A673 (cell line): Measurements from ENCODE around the gene TBC1D5. TPM values are rescaled to one million over a fixed set of nuclear protein-coding genes. Genes with fewer than 3 reads are reported as not detected.

Source experiments
- BruUV-seq: library from RNA; stranded (reverse); fragments of 400-500 nt; replicated peaks from 2 replicates; lab custom pipeline; 2021; lab: Mats Ljungman, UMichigan
- CTCF ChIA-PET: fragments of 300-600 bp; sonication (Branson Sonifier 250); formaldehyde crosslinking; loops from one replicate; lab custom pipeline; 2022; ENCODE audit warnings: antibody characterized with exemption; lab: Charles Lee
- POLR2A ChIA-PET: fragments of 300-600 bp; sonication (Branson Sonifier 250); formaldehyde crosslinking; loops from one replicate; lab custom pipeline; 2022; ENCODE audit warnings: antibody characterized with exemption; ENCODE audit not compliant: low non-redundant PET; lab: Charles Lee
- DNase-seq: peaks from one replicate; pipeline ENCODE4 v3.0.0-alpha.2; 2015; ENCODE audit warnings: low spot score
- H3K27ac ChIP-seq: fragments of 200-600 bp; sonication (generic); 2 replicates; pipeline ENCODE4 v1.5.1; 2016; ENCODE audit warnings: mixed run types, low read depth, mild to moderate bottlenecking, mixed read lengths, antibody characterized with exemption, low read length; ENCODE audit not compliant: poor library complexity, severe bottlenecking
- H3K27me3 ChIP-seq: fragments of 200-600 bp; sonication (generic); replicated peaks from 2 replicates; pipeline ENCODE4 v1.6.1; 2017; ENCODE audit warnings: mixed run types, low read depth, mild to moderate bottlenecking, mixed read lengths, antibody characterized with exemption, low read length; ENCODE audit not compliant: insufficient read depth, poor library complexity
- H3K36me3 ChIP-seq: fragments of 200-600 bp; sonication (generic); 2 replicates; pipeline ENCODE4 v1.6.1; 2016; ENCODE audit warnings: mixed run types, mild to moderate bottlenecking, mixed read lengths, antibody characterized with exemption, low read length; ENCODE audit not compliant: insufficient read depth, poor library complexity, severe bottlenecking
- H3K4me1 ChIP-seq: fragments of 200-600 bp; sonication (generic); 2 replicates; pipeline ENCODE4 v1.6.1; 2017; ENCODE audit warnings: mixed run types, mild to moderate bottlenecking, mixed read lengths, antibody characterized with exemption, low read length; ENCODE audit not compliant: insufficient read depth, poor library complexity, severe bottlenecking
- H3K4me3 ChIP-seq: fragments of 200-600 bp; sonication (generic); 2 replicates; pipeline ENCODE4 v1.5.1; 2016; ENCODE audit warnings: low read depth, mixed run types, mild to moderate bottlenecking, mixed read lengths, low read length; ENCODE audit not compliant: poor library complexity, severe bottlenecking
- H3K9me3 ChIP-seq: fragments of 200-600 bp; sonication (generic); 2 replicates; pipeline ENCODE4 v1.6.1; 2016; ENCODE audit warnings: mixed run types, low read depth, mild to moderate bottlenecking, mixed read lengths, antibody characterized with exemption, low read length; ENCODE audit not compliant: poor library complexity, severe bottlenecking
- CTCF ChIP-seq: fragments of 300-800, 200-600 bp; sonication (generic); conservative IDR thresholded peaks from 2 replicates; pipeline ENCODE4 v1.5.1; 2017; ENCODE audit warnings: low read depth, mild to moderate bottlenecking, antibody characterized with exemption, low read length, moderate library complexity, mixed read lengths
- EZH2 ChIP-seq: fragments of 200-600 bp; sonication (generic); IDR thresholded peaks from 2 replicates; pipeline ENCODE4 v1.6.1; 2017; ENCODE audit warnings: borderline replicate concordance, low read depth, mild to moderate bottlenecking, mixed read lengths, antibody characterized with exemption, low read length; ENCODE audit not compliant: poor library complexity, severe bottlenecking
- intact Hi-C: fragments of 100-400 bp; cut with micrococcal nuclease; formaldehyde crosslinking; loops from one replicate; pipeline ENCODE4 v1.10.0; 2022; ENCODE audit not compliant: unreplicated experiment
- total RNA-seq: library from RNA; stranded (reverse); gene quantifications from 2 replicates; pipeline ENCODE4 v1.2.3, GENCODE V29; 2021

The TBC1D5 gene
- total RNA-seq, 1 experiment from 2014 or later, result 40.7 TPM

DNA sequence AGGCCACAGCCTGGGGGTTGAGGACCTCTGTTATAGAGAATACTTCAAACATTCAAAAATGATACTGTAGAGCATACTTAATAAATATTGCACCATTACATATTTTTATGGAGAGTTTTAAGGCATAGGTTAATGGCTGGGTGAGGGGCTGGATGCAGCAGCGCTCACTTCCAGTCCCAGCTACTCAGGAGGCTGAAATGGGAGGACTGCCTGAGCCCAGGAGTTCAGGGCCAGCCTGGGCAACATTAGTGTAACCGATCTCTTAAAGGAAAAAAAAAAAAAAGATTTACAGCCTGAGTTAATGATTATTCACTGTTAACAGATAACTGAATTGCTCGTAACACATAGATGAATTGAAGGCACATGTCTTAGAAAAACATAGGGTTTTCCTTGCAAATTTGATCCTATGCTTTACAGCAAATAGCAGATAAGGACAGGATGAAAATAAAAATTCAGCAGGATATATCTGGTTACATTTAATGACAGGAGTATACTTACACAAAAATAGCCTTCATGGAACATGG is 282.9 kb downstream of the TBC1D5 start:
- ChIA-PET CTCF (no interaction called here), POLR2A (no interaction called here)
- DNase-seq, result no peak
- Histone ChIP-seq H3K4me1 (no peaks in the 10 kb centered on the region), H3K27me3 (no peaks in the 10 kb centered on the region), H3K9me3 (no peaks in the 10 kb centered on the region), H3K4me3 (no peak overlapping the region), H3K36me3 (no peaks in the 10 kb centered on the region), H3K27ac (no peak overlapping the region)
- TF ChIP-seq EZH2 (no peak), CTCF (no peak)
- no TSS peak for BruUV-seq
- intact Hi-C loops, result no loop called here

- H3K4me3 ChIP-seq, result no peak overlapping the region
- no peaks in the 10 kb centered on the region for H3K36me3 ChIP-seq
- DNase-seq, result no peak
- intact Hi-C loops, result no loop called here
- BruUV-seq, result no TSS peak
- no peak overlapping the region for H3K27ac ChIP-seq
- H3K9me3 ChIP-seq, result no peaks in the 10 kb centered on the region
- ChIA-PET CTCF (no interaction called here), POLR2A (no interaction called here)
- H3K27me3 ChIP-seq, result no peaks in the 10 kb centered on the region
- TF ChIP-seq EZH2, result no peak
- TF ChIP-seq CTCF, result no peak
- no peaks in the 10 kb centered on the region for H3K4me1 ChIP-seq
Observed at GRCh38 chr3:17456650-17457049, 285.8 kb downstream of the TBC1D5 start.

DNA sequence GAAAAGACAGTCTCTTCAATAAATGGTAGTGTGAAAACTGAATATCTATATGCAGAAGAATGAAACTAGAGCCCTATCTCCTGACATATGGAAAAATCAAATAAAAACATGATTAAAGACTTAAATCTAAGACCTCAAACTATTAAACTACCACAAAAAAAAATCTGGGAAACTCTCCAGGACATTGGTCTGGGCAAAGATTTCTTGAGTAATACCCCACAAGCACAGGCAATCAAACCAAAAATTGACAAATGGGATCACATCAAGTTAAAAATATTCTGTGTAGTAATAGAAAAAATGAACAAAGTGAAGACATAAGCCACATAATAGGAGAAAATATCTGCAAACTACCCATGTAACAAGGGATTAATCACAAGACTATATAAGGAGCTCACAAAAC is 286.4 kb downstream of the TBC1D5 start:
- no peaks in the 10 kb centered on the region for H3K27me3 ChIP-seq
- no peaks in the 10 kb centered on the region for H3K4me1 ChIP-seq
- ChIA-PET CTCF (no interaction called here), POLR2A (no interaction called here)
- no peak overlapping the region for H3K27ac ChIP-seq
- intact Hi-C loops, result no loop called here
- no TSS peak for BruUV-seq
- H3K4me3 ChIP-seq, result no peak overlapping the region
- H3K36me3 ChIP-seq, result no peaks in the 10 kb centered on the region
- TF ChIP-seq CTCF, result no peak
- DNase-seq, result no peak
- no peaks in the 10 kb centered on the region for H3K9me3 ChIP-seq
